HG03432 (cell line): ENCODE measurements around the gene BPHL.
"Not testable (repeated sequence)": the region's sequence is repeated elsewhere in the genome, so short reads cannot be mapped to it uniquely, and the experiment has no call there.

Source experiments
- ATAC-seq: cut with Tn5 transposase; IDR thresholded peaks from one replicate; pipeline ENCODE4 v1.9.1; 2021; ENCODE audit warnings: mild to moderate bottlenecking, moderate library complexity; ENCODE audit not compliant: unreplicated experiment

Gene BPHL

GRCh38 chr6:3155416-3155815, 36.9 kb downstream of the BPHL start:
- ATAC-seq, result not testable (repeated sequence)

- ATAC-seq, result peak; percentile 16
Observed at GRCh38 chr6:3156184-3157130, 37.9 kb downstream of the BPHL start.

- peak; percentile 83 for ATAC-seq
Observed at GRCh38 chr6:3157131-3157933, 38.8 kb downstream of the BPHL start, which contains the start of gene TUBB2A. Gene TUBB2A (minus strand): TSS chr6:3157544. CDS start chr6:3157463, 81 bp downstream.

- no peak for ATAC-seq
Observed at GRCh38 chr6:3159805-3160781, 41.6 kb downstream of the BPHL start.

GRCh38 chr6:3162067-3162497, 43.6 kb downstream of the BPHL start:
- no peak for ATAC-seq

- peak; percentile 73 for ATAC-seq
Observed at GRCh38 chr6:3162565-3163247, 44.2 kb downstream of the BPHL start.

GRCh38 chr6:3163248-3163594, 44.7 kb downstream of the BPHL start:
- peak; percentile 26 for ATAC-seq

- no peak for ATAC-seq
Observed at GRCh38 chr6:3164388-3164787, 45.9 kb downstream of the BPHL start.

GRCh38 chr6:3165631-3166534, 47.4 kb downstream of the BPHL start:
- no peak for ATAC-seq

- not testable (repeated sequence) for ATAC-seq
Observed at GRCh38 chr6:3166535-3167225, 48.2 kb downstream of the BPHL start.

- not testable (repeated sequence) for ATAC-seq
Observed at GRCh38 chr6:3168046-3168445, 49.5 kb downstream of the BPHL start.

- not testable (repeated sequence) for ATAC-seq
Observed at GRCh38 chr6:3170676-3171075, 52.2 kb downstream of the BPHL start.

GRCh38 chr6:3171313-3172175, 53.0 kb downstream of the BPHL start:
- not testable (repeated sequence) for ATAC-seq

- ATAC-seq, result not testable (repeated sequence)
Observed at GRCh38 chr6:3172789-3173188, 54.3 kb downstream of the BPHL start.

GRCh38 chr6:3173636-3174089, 55.2 kb downstream of the BPHL start:
- not testable (repeated sequence) for ATAC-seq

GRCh38 chr6:3175715-3176402, 57.3 kb downstream of the BPHL start:
- no peak for ATAC-seq
